A549 treated with AZD2906 at 1 μM for 4 hours (cell line): ENCODE results near the gene LRRIQ4. TPM values are rescaled to one million over a fixed set of nuclear protein-coding genes. Genes with fewer than 3 reads are reported as not detected.

ENCODE experiments used
- total RNA-seq: library from RNA; stranded (reverse); fragments of 200-300 nt; extraction: Qiagen RNA extraction; gene quantifications from 5 replicates; pipeline ENCODE4 v1.2.3, GENCODE V29; 2022

Gene LRRIQ4
- not detected in 5 replicates for total RNA-seq

DNA sequence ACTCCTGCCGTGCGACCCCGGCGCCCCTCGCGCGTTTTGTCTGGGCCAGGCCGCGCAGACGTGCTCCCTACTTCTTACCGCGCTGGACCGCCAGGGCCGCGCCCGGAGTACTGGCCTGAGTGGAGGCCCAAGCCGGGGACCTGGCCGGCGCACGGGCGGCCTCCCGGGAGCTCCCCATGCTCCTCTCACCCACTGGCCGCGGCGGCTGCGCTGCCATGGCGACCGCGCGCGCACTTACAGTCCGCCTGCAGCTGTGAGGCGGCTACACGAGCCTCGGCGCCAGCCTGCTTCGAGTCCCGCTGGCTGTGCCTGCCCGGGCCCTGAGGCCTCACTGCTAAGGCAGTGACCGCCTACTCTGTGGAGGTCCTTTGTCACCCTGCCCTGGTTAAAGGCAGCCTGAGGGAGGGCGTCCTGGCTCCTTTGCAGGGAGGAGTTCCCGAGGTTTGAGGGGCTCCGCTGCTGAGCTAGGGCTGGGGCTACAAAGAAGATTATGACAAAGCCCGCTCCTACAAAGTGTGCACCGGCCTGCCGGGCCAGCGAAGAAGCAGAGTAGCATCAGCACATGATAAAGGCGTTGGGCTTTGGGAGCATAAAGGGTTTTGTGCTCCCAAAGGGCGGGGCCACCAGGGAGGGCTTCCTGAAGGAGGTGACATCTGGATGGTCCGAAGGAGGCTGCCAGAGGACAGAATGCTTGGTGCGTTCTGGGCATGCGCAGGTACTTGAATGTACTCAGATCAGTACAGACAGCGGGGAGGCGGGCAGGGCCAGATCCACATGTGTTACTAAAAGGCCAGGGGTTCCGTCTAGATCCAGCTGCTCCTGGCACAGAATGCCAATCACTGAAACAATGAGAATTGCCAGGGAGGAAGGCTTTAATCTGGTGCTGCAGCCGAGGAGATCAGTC, at the start of gene LRRIQ4, which contains the start of gene LRRC34:
Gene LRRIQ4 (plus strand): TSS at position 539 of the 904 bp plus-strand sequence. CDS start 9,052 bp downstream, outside the sequence.
Gene LRRC34 (minus strand): TSS at position 573 of the 904 bp plus-strand sequence. CDS start 356 bp downstream, at position 217.

DNA sequence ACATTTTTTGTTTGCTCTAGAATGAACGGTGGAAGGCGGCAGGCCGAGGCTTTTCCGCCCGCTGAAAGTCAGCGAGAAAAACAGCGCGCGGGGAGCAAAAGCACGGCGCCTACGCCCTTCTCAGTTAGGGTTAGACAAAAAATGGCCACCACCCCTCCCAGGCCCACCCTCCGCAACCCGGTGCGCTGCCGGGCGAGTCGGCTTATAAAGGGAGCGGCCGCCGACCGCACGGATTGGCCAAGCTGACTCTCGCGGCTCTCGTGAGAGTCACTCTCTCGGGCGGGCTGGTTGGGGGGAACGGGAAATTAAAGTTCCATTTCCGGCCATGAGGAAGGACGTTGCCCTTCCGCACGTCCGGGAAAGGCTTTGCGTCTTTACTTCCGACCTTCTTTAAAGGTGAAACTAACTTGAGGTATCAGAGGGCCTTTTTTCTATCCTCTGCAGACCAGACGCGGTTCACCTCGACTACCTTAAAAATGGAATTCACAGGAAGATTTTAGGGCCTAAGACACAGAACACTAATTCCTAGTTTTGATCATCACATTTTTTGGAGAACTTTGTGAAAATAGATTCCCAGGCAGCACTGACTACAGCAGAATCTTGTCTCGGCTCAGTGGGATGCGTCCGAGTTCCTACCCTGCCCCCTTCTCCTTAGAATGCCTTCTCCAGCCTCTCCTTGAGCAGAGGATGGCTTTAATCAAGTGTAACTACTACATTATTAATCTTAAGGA, 47.6 kb upstream of the LRRIQ4 start, which contains the start of gene TERC:
Gene TERC (minus strand): TSS at position 179 of the 731 bp plus-strand sequence.

DNA sequence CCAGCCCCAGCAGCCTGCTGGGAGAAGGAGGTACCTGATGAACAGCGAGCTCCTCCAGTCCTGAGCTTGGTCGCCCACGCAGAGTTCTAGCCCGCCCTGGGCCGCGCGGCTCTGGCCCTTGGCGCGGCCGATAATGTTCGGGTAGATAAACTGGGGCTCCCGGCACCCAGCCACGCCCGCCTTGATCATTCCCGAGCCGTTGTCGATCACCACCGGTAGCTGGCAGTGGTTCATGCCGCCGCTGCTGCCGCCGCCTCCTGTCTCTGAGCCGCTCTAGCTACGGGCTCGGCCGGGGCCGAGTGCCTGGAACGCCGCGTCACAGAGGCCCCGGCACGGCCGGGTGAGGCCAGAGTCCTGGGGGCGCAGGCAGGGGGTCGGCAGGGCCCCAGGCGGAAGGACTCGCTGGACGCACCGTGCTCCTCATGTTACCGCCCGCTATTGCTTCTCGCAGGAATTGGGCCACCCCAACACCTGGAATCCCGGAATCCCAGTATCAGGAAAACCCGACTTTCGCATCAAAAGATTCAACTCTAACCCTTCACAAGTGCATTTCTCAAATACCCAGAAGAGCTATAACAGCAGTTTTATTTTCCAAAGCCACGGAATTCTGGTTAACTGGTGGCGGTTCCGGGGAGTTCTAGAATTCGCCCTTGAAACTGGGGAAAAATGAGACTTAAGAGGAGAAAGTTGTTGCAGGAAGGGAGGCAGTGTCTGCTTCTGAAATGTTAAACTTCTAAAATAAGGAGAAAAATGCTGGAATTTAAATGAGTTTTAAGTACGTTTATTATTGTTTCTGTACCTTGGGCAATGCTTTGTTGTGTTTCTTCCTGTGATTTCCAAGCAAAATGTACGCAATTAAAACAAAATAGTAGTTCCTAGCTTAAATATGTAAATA, 43.1 kb upstream of the LRRIQ4 start, which contains the start of gene ACTRT3:
Gene ACTRT3 (minus strand): TSS at position 275 of the 895 bp plus-strand sequence. CDS start 41 bp downstream, at position 234.

DNA sequence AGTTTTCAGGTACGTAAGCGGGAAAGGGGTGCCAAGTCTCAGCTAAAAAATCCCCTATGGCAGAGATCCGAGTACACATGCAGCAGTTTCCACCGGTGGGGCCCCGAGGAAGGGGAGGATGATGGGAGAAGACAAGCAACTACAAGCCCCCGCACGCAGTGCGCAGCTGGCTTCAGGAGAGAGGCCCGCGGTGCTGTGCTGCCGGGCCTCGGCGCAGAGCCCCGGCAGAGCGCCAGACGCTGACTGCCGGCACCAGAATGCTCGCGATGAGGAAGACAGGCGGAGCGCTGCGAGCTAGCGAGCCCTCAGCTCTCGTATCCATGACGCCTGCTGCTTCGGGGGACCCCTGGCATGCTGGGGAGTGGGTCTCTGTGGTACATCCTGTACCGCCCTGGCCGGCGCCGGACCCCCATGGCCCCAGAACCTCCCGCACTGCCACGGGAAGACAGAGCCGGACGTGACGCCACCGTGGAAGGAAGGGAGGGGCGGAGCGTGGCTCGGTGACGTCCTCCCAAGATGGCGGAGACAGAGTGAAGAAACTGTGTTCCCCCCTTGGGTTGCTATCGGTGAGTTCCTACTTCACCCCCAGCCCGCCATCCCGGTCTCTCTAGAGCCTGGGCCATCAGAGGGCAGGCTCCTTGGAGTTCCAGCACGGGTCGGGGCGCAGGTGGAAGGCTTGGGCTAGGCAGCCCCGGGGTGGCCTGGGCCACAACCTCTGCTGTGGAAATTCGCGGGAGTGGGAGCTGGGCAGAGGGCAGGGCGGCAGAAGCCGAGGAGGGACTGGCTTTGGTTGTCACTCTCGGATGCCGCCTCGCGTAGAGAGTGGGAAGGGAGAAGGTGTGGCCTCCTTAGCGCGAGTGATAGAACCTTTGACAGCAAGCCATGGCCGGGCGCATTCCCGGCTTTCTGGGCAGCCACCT, 39.5 kb upstream of the LRRIQ4 start, which contains the start of gene MYNN:
Gene MYNN (plus strand): TSS at position 500 of the 920 bp plus-strand sequence. CDS start 900 bp downstream, outside the sequence.

DNA sequence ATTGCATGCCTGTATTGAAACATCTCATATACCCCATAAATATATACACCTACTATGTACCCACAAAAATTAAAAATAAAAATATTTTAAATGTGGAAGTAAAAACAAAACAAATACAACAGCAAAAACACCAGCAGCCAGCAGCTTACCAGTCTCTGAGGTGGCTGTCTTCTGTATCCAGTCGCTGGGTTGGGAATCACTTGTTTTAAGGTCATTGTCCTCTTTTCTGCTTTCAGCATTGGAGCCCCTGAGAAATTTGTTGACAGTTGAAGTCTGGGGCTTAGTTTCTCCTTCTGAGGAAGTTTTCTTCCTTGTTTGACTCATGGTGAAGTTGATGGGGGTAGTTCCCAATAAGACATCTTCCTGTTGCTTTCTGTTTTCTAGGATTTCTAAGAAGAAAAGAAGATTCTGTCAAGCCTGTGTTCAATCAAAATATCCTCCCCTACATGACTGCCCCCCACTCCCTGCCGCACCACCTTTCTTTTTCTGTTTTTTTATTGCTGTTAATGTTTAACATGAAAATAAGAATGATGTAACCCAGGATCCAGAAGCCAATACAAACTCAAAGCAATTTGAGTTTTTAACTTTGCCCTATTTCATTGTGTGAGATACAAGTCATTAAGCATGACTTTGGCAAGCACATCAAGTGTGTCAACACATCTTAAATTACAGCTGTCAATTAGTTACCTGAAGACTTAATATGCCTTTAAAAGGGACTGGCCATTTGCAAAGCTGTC, 57.0 kb downstream of the LRRIQ4 start, which contains the start of gene LRRC31:
Gene LRRC31 (minus strand): TSS at position 452 of the 737 bp plus-strand sequence. CDS start 128 bp downstream, at position 324.

Other genes starting within 250 kb of the LRRIQ4 start
- 0.01 to 0.06 TPM in 2 of 5 replicates, not detected in the others for gene MECOM, start 149.2 kb upstream of the LRRIQ4 start, total RNA-seq
- 0.24 to 0.77 TPM (median 0.41 TPM) in 3 of 5 replicates, not detected in the others for gene TERC, start 47.8 kb upstream of the LRRIQ4 start, total RNA-seq
- gene ACTRT3, start 43.3 kb upstream of the LRRIQ4 start, total RNA-seq = 2.6 to 3.3 TPM (median 3.1 TPM) in 5 replicates
- gene MYNN, start 39.5 kb upstream of the LRRIQ4 start, total RNA-seq = 8.3 to 12.3 TPM (median 9.5 TPM) in 5 replicates
- gene LRRC34, start within 50 bp of the LRRIQ4 start, total RNA-seq = not detected in 5 replicates
- not detected in 5 replicates for gene LRRC31, start 57.1 kb downstream of the LRRIQ4 start, total RNA-seq
- not detected in 5 replicates for gene SAMD7, start 98.7 kb downstream of the LRRIQ4 start, total RNA-seq
- 71.9 to 147 TPM (median 80.0 TPM) in 5 replicates for gene SEC62, start 153.9 kb downstream of the LRRIQ4 start, total RNA-seq
- gene GPR160, start 225.1 kb downstream of the LRRIQ4 start, total RNA-seq = 1.4 to 2.1 TPM (median 1.7 TPM) in 5 replicates